ENCODE results near the gene ADAT2.

The ADAT2 gene

DNA sequence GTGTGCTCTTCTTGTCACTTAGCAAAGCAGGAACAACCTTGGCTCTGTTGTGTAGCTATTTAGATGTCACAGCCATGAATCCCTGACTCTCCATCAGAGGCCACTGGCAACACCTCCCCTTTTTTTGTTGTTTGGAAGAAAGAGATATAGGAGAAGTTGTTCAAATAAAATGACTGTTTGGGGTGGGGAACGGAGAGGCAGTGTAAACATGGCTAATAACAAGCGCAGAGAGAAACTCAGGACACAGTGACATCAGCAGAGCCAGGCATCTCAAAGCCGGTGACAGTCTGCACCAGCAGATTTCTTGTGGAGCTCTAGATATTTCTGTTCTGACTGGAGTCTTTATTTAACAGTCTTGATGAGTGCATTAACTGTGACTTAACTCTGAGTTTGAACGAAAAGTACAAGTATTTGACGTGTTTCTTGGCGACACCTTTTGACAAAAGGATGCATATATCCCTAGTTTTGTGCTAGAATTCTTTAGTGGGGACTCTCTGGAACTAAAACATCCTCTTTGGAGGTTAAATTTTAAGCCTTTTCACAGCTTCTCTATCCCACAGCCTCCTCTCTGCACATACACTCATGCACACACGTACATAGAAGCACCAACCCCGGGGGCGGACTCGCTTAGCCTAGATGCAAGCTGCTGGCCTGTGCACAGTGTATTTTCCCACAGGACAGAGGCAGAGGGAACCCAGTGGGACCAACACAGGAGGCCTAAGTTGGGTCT lies 53.8 kb downstream of the ADAT2 start:
- no peak for DNase-seq

DNA sequence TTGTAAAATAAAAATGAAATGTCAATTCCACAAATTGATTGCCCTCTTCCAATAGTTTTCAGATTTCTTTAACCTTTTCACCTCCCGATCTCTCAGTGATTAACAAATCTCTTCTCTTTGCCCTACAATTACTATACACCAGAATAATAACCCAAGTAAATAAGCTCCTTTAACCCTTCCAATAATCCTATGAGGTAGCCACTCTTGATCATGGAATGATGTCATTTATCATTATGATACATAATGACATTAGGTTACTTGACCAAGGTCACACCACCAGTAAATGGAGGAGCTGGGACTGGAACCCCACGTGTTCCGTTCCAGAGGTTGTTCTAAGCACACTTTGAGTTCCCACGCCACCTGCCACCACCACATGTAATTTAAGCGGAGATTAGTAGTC lies 54.8 kb downstream of the ADAT2 start:
- no peak for DNase-seq

DNA sequence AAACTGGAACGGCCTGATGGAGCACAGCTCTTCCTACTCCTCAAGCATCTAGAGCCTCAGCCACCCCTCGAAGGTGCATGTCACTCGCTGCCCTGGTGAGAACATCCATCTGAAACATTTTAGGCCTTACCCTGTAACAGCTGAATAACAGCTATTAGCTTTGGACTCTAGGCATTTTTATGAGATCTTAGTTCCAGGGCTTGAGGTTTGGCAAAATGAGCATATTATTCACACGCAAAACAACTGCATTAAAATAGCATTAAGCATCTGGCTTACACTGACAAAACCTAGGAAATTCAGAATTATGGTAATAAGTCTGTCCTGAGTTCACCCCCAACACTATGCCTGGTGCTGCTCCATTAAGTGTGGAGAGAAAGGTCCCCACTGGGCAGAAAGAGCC lies 56.1 kb downstream of the ADAT2 start:
- DNase-seq = no peak

DNA sequence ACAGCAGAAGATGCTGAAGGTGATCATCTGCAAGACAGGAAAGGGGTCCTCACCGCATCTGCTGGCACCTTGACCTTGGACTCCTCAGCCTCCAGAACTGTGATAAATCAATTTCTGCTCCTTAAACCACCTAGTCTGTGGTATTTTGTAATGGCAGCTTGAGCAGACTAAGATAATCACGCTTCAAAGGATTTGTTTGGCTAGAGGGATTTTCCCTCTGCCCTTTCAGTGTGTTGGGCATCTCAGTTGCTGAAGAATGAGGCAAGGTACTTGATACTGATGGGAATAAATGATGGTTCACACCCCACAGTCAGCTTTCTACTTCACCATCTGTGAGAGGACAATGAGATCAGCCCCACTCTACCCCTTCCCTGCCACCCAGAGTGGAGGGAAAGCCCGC lies 60.2 kb downstream of the ADAT2 start:
- DNase-seq = no peak

DNA sequence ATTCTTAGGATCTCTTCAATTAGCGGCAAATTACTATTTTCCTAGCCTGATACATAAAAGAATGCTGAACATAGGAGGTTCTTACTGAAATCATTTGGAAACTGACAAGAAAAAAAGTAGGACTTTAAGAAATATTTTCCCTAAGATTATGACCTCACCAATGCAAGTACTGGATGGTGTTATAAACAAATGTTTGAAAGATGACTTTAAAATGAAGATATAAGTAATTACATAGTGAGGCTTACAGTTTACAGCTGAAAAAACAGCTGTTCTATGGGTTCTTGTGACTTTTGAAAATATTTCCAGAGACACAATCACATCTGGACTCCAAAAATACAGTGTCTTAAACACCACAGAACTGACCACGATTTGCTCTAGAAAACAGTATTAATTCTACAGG lies 64.9 kb downstream of the ADAT2 start:
- DNase-seq = no peak

DNA sequence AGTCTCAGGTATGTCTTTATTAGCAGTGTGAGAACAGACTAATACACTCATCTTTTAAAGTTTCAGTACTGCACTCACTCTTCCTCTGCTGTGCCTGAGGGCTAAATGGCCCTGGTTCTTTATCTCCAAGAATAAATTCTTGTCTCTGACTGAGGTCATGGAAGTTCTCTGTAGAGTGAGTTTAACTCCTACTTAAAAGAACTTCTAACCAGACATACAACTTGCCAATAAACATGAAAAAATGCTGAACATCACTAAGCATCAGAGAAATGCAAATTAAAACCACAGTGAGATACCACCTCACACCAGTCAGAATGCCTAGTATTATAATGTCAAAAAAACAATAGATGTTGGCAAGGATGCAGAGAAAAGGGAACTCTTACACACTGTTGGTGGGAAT lies 73.6 kb downstream of the ADAT2 start:
- DNase-seq = no peak

DNA sequence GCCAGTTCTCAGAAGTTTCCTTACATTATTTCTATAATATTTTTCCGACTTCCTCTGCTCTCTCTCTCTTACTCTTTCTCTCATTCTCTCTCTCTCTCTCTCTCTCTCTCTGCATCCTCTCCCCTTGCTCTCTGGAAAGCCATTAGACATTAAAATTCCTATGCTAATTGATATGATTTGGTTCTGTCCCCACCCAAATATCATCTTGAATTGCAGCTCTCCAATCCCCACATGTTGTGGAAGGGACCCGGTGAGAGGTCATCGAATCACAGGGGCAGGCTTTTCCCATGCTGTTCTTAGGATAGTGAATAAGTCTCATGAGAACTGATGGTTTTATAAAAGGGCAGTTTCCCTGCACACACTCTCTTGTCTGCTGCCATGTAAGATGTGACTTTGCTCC lies 74.1 kb downstream of the ADAT2 start:
- no peak for DNase-seq

DNA sequence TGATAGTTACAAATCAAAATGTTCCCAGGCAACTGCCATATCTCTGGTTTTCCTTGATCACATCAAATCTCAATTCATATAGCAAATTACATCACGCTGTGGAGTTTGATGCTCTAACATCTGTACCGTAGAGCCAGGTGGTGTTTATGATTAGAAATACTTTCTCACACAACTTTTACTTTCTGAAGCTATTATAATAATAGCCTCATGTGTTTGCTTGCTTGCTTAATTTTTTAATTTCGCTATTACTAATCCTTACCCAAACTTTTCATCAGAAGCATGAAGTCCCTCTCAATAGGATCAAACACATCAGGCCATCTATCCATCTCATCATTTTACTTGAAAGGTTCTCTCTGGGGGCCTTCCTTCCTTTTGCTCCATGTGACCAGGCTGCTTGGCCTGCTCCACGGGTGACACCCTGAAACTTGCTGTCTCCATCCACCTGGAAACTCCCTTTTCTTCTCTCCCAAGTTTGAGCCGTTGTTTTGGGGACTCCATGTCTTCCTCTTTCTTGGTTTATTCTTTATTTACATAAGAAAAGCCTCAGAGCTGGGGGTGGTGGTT lies 75.4 kb downstream of the ADAT2 start:
- DNase-seq = no peak

DNA sequence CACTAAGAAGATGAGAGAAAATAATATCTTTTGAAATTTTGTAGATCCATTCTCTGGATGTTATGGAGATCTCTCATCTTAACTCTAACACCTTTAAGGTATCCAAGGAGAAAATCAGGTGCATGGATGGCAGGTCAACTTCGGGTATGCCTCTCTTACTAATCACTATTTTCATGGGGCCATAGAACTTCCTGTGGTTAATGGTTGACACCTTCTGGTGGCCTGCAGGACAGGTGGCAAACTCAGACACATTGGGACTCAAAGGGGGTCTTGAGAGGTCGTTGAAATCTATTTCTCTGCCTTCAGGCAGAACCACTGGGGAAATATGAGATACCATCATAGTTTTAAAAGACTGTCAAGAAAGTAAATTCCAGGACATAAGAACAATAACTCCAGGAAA lies 76.5 kb downstream of the ADAT2 start:
- DNase-seq = no peak

Data from NCI-H524 (cell line).